Testis (tissue), 3 donors: ENCODE measurements around the gene ENPP6. TPM values are rescaled to one million over a fixed set of nuclear protein-coding genes. Genes with fewer than 3 reads are reported as not detected.

Source experiments
- DNase-seq: peaks from one replicate; pipeline ENCODE4 v3.0.0-alpha.2; 2019
- H3K27ac ChIP-seq, 2 donors: fragments of 200-600 bp; sonication (generic); one replicate each; pipeline ENCODE4 v1.5.1; 2019
- H3K27me3 ChIP-seq: fragments of 200-600 bp; sonication (generic); one replicate; pipeline ENCODE4 v1.5.1; 2019
- H3K36me3 ChIP-seq: fragments of 200-600 bp; sonication (generic); one replicate; pipeline ENCODE4 v1.5.1; 2017; ENCODE audit warnings: low read depth; ENCODE audit errors: missing control alignments
- H3K4me1 ChIP-seq: fragments of 200-600 bp; sonication (generic); one replicate; pipeline ENCODE4 v1.5.1; 2019
- H3K4me3 ChIP-seq, 2 donors: fragments of 200-600 bp; sonication (generic); one replicate each; pipeline ENCODE4 v1.5.1; 2017 to 2019
- H3K9me3 ChIP-seq: fragments of 200-600 bp; sonication (generic); one replicate; pipeline ENCODE4 v1.5.1; 2017
- CTCF ChIP-seq, 3 experiments: fragments of 450-650 bp in 2 of 3; fragments of 200-600 bp in 1 of 3; sonication (generic) in 1 of 3; IDR thresholded peaks; one replicate each; pipeline ENCODE4 v1.5.1; 2016 to 2019; ENCODE audit warnings: antibody characterized with exemption in 3 of 3, mild to moderate bottlenecking in 2 of 3, moderate library complexity in 1 of 3
- POLR2A ChIP-seq: fragments of 450-650 bp; IDR thresholded peaks from one replicate; pipeline ENCODE4 v1.6.1; 2017; ENCODE audit warnings: antibody characterized with exemption, mild to moderate bottlenecking, moderate library complexity
- WGBS, 2 donors: methylation state at CpG; one replicate each; pipeline ENCODE4 v1.1.5; 2018; 5-methylcytosine and 5-hydroxymethylcytosine counted together
- intact Hi-C: fragments of 100-400 bp; cut with DNase I; formaldehyde crosslinking; loops from one replicate; pipeline ENCODE4 v1.15.1; 2023; ENCODE audit warnings: low total_unique reads
- polyA plus RNA-seq: library from polyadenylated mRNA; stranded (reverse); fragments of 350-450 nt; fragmentation: Illumina TruSeq; extraction: RNeasy Lipid Tissue Mini Kit (QIAGEN cat#74804); gene quantifications from one replicate; pipeline ENCODE4 v1.2.3, GENCODE V29; 2014; ENCODE audit warnings: low read depth, low replicate concordance; ENCODE audit not compliant: insufficient read depth
- total RNA-seq, 2 donors: library from RNA; depleted of rRNA; stranded (reverse); fragments of >200 nt; gene quantifications; one replicate each; pipeline ENCODE4 v1.2.3, GENCODE V29; 2016

Gene ENPP6
- total and polyA plus RNA-seq, 3 donors from 2014 or later, result 2.0 to 4.9 (median 3.5) TPM

GRCh38 chr4:184232202-184232601, 14.5 kb upstream of the ENPP6 start:
- TF ChIP-seq POLR2A, result no peak
- no peak for TF ChIP-seq CTCF (IDR thresholded peaks at IDR 0.05)
- intact Hi-C loops, result no loop called here
- H3K27me3 ChIP-seq, result no peaks in the 10 kb centered on the region
- no peak for DNase-seq
- H3K4me1 ChIP-seq, result peaks cover 5% of the 10 kb centered on the region
- 79 to 91% methylated on average over 1 of the region's 1 CpG for WGBS, 2 donors
- no peak overlapping the region for H3K27ac ChIP-seq
- H3K36me3 ChIP-seq, result no peaks in the 10 kb centered on the region
- no peak overlapping the region for H3K4me3 ChIP-seq
- no peaks in the 10 kb centered on the region for H3K9me3 ChIP-seq

- WGBS, 2 donors, result 91 to 94% methylated on average over 2 of the region's 2 CpGs
- TF ChIP-seq POLR2A (no peak), CTCF (IDR thresholded peaks at IDR 0.05) (no peak)
- Histone ChIP-seq H3K27ac (no peak overlapping the region), H3K36me3 (no peaks in the 10 kb centered on the region), H3K9me3 (no peaks in the 10 kb centered on the region), H3K4me1 (no peaks in the 10 kb centered on the region), H3K4me3 (no peak overlapping the region), H3K27me3 (no peaks in the 10 kb centered on the region)
- intact Hi-C loops, result no loop called here
- no peak for DNase-seq
These were observed 13.9 kb upstream of the ENPP6 start for GRCh38 chr4:184231573-184231972.

DNA sequence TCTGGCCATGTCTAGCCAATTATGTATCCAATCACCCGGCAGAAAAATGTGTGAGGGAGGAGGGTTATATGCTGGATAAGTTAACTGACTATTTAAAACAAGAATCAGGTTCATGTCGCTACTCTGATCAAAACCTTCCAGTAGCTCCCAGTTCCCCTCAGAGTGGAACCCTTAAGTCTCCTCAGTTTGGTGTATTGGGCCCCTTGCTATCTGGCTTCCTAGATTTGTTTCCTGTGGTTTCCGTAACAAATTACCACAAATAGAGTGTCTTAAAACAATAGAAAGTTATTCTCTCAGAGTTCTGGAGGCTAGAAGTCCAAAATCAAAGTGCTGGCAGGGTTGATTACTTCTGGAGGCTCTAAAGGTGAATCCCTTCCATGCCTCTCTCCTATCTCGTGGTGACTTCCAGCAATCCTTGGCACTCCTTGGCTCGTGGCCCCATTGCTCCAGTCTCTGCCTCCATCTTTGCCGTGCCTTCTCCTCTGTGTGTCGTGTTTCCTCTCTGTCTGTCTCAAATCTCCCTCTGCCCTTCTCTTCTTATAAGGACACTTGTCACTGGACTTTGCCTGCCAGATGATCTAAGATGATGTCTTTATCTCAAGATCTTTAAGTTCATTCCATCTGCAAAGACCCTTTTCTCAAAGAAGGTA, 10.5 kb upstream of the ENPP6 start:
- intact Hi-C loops, result no loop called here
- Histone ChIP-seq H3K4me1 (no peaks in the 10 kb centered on the region), H3K36me3 (no peaks in the 10 kb centered on the region), H3K9me3 (no peaks in the 10 kb centered on the region), H3K4me3 (no peak overlapping the region), H3K27me3 (no peaks in the 10 kb centered on the region), H3K27ac (no peak overlapping the region)
- WGBS, 2 donors, result 85 to 86% methylated on average over 7 of the region's 7 CpGs
- no peak for DNase-seq
- TF ChIP-seq POLR2A (no peak), CTCF (IDR thresholded peaks at IDR 0.05) (no peak)

GRCh38 chr4:184216515-184216914, 1.2 kb downstream of the ENPP6 start:
- peak overlapping the region; percentile 4 to 61 for H3K27ac ChIP-seq
- TF ChIP-seq CTCF (IDR thresholded peaks at IDR 0.05) (no peak), POLR2A (no peak)
- intact Hi-C loops, result no loop called here
- H3K9me3 ChIP-seq, result no peaks in the 10 kb centered on the region
- no peak overlapping the region for H3K4me3 ChIP-seq
- H3K4me1 ChIP-seq, result no peaks in the 10 kb centered on the region
- no peak for DNase-seq
- no peaks in the 10 kb centered on the region for H3K27me3 ChIP-seq
- WGBS, 2 donors, result 40 to 54% methylated on average over 8 of the region's 8 CpGs
- H3K36me3 ChIP-seq, result no peaks in the 10 kb centered on the region

DNA sequence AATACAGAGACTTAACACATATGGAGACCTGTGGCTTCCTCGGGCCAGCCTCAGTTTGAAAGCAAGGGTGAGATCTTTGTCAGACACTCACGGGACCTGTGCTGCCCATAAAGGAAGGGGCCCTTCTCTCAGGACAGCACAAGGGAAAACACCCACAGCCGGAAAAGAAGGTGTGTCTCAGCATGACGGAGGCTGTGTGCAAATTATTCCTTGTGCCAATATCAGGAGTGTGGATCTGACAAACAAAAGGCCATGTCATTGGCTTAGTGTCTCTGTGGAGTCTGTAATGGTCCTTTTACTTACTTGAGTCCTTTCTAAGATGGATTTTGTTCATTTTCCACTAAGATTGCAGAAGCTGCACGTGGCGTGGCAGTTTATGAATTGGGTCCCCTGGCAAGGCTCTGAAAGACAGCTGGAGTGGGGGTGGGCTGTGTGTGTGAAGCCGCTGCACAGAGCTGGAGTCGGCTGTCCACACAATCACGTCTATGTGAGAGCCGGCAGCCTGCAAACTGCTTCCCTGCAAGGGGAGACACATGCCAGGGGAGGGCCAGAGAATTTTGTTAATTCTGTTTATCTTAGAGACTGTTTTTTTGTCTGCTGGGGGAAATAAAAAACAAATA, 1.9 kb downstream of the ENPP6 start:
- Histone ChIP-seq H3K36me3 (no peaks in the 10 kb centered on the region), H3K9me3 (no peaks in the 10 kb centered on the region), H3K27me3 (no peaks in the 10 kb centered on the region), H3K4me1 (no peaks in the 10 kb centered on the region), H3K4me3 (no peak overlapping the region), H3K27ac (peak overlapping the region in 1 of 2 donors; percentile 36)
- intact Hi-C loops, result no loop called here
- 49 to 50% methylated on average over 10 of the region's 10 CpGs for WGBS, 2 donors
- DNase-seq, result no peak
- TF ChIP-seq POLR2A (no peak), CTCF (IDR thresholded peaks at IDR 0.05) (no peak)
